ENCODE results near the gene ERVV-1.
"Not testable (repeated sequence)": the region's sequence is repeated elsewhere in the genome, so short reads cannot be mapped to it uniquely, and the experiment has no call there.

The ERVV-1 gene

GRCh38 chr19:53013621-53014020, at the start of gene ERVV-1:
Gene ERVV-1, plus strand, starts transcription at chr19:53013921. Its CDS starts 170 bp downstream, at chr19:53014091.
- no peak for DNase-seq

GRCh38 chr19:52967772-52968171, 45.9 kb upstream of the ERVV-1 start:
- DNase-seq, result no peak

GRCh38 chr19:52981329-52981728, 32.4 kb upstream of the ERVV-1 start:
- no peak for DNase-seq

- not testable (repeated sequence) for DNase-seq
These were observed 30.6 kb upstream of the ERVV-1 start for GRCh38 chr19:52983167-52983566.

- no peak for DNase-seq
These were observed 26.5 kb upstream of the ERVV-1 start for GRCh38 chr19:52987221-52987620.

- no peak for DNase-seq
These were observed 25.2 kb upstream of the ERVV-1 start for GRCh38 chr19:52988506-52988905.

- DNase-seq, result no peak
These were observed 22.8 kb upstream of the ERVV-1 start for GRCh38 chr19:52990759-52991418.

GRCh38 chr19:52991484-52991883, 22.2 kb upstream of the ERVV-1 start:
- DNase-seq, result no peak

GRCh38 chr19:52992109-52993004, 21.4 kb upstream of the ERVV-1 start:
- no peak for DNase-seq

GRCh38 chr19:52993342-52994178, 20.2 kb upstream of the ERVV-1 start:
- DNase-seq, result peak in 45 of 56 donors; percentile 3 to 75 (median 26)

GRCh38 chr19:52995711-52996110, 18.0 kb upstream of the ERVV-1 start:
- no peak for DNase-seq

- no peak for DNase-seq
These were observed 15.7 kb upstream of the ERVV-1 start for GRCh38 chr19:52997975-52998374.

GRCh38 chr19:53002479-53002878, 11.2 kb upstream of the ERVV-1 start:
- no peak for DNase-seq

- DNase-seq, result peak in 1 of 56 donors; percentile 13
These were observed 9.5 kb upstream of the ERVV-1 start for GRCh38 chr19:53004242-53004641.

- DNase-seq, result no peak
These were observed 6.5 kb upstream of the ERVV-1 start for GRCh38 chr19:53007200-53007599.

GRCh38 chr19:53007606-53008005, 6.1 kb upstream of the ERVV-1 start:
- DNase-seq, result no peak

GRCh38 chr19:53008061-53008778, 5.5 kb upstream of the ERVV-1 start:
- DNase-seq, result no peak

- no peak for DNase-seq
These were observed 3.2 kb upstream of the ERVV-1 start for GRCh38 chr19:53010494-53010893.

GRCh38 chr19:53012006-53012405, 1.7 kb upstream of the ERVV-1 start:
- no peak for DNase-seq

GRCh38 chr19:53015159-53015558, 1.4 kb downstream of the ERVV-1 start:
- no peak for DNase-seq

- no peak for DNase-seq
These were observed 2.0 kb downstream of the ERVV-1 start for GRCh38 chr19:53015730-53016129.

Measured in nucleus accumbens (tissue), 56 donors.